ENCODE results near the gene NMS. TPM values are rescaled to one million over a fixed set of nuclear protein-coding genes. Genes with fewer than 3 reads are reported as not detected.

Gene NMS
- not detected for total RNA-seq

GRCh38 chr2:100470182-100470581 lies at the start of gene NMS:
Gene NMS (plus strand): TSS chr2:100470482. CDS start chr2:100470489, 7 bp downstream.
- H3K4me3 ChIP-seq: no peak within 1 kb of the TSS
- no peak for DNase-seq (ENCODE audit: low spot score in 2 of 2)
- no peak within 1 kb of the TSS for H3K27ac ChIP-seq
- no peaks in the 10 kb centered on the region for H3K4me1 ChIP-seq
- intact Hi-C loops (cut with DNase I): no loop called here
- no peaks in the 10 kb centered on the region for H3K9me3 ChIP-seq
- H3K36me3 ChIP-seq: no peaks in the 10 kb centered on the region
- no peak for TF ChIP-seq CTCF (IDR thresholded peaks at IDR 0.05)
- no peaks in the 10 kb centered on the region for H3K27me3 ChIP-seq

- peak in 1 of 3 experiments; percentile 36 for TF ChIP-seq CTCF (IDR thresholded peaks at IDR 0.05)
- Histone ChIP-seq H3K4me3 (no peak overlapping the region), H3K27me3 (no peaks in the 10 kb centered on the region), H3K4me1 (no peaks in the 10 kb centered on the region), H3K27ac (no peak overlapping the region), H3K36me3 (no peaks in the 10 kb centered on the region), H3K9me3 (no peaks in the 10 kb centered on the region)
- intact Hi-C loops (cut with DNase I): no loop called here
- DNase-seq (ENCODE audit: low spot score in 2 of 2): no peak
Observed at GRCh38 chr2:100422320-100423055, 47.8 kb upstream of the NMS start.

GRCh38 chr2:100423631-100424030 lies 46.7 kb upstream of the NMS start:
- intact Hi-C loops (cut with DNase I): no loop called here
- no peak overlapping the region for H3K4me3 ChIP-seq
- no peaks in the 10 kb centered on the region for H3K9me3 ChIP-seq
- no peaks in the 10 kb centered on the region for H3K4me1 ChIP-seq
- no peaks in the 10 kb centered on the region for H3K36me3 ChIP-seq
- TF ChIP-seq CTCF (IDR thresholded peaks at IDR 0.05): no peak
- H3K27ac ChIP-seq: no peak overlapping the region
- H3K27me3 ChIP-seq: no peaks in the 10 kb centered on the region
- DNase-seq (ENCODE audit: low spot score in 2 of 2): no peak

- TF ChIP-seq CTCF (IDR thresholded peaks at IDR 0.05): no peak
- Histone ChIP-seq H3K27me3 (no peaks in the 10 kb centered on the region), H3K9me3 (no peaks in the 10 kb centered on the region), H3K4me3 (no peak overlapping the region), H3K36me3 (no peaks in the 10 kb centered on the region), H3K27ac (no peak overlapping the region), H3K4me1 (no peaks in the 10 kb centered on the region)
- intact Hi-C loops (cut with DNase I): no loop called here
- no peak for DNase-seq (ENCODE audit: low spot score in 2 of 2)
Observed at GRCh38 chr2:100424277-100424875, 45.9 kb upstream of the NMS start.

GRCh38 chr2:100425107-100425506 lies 45.2 kb upstream of the NMS start:
- no peak for DNase-seq (ENCODE audit: low spot score in 2 of 2)
- Histone ChIP-seq H3K4me3 (no peak overlapping the region), H3K27me3 (no peaks in the 10 kb centered on the region), H3K36me3 (no peaks in the 10 kb centered on the region), H3K9me3 (no peaks in the 10 kb centered on the region), H3K4me1 (no peaks in the 10 kb centered on the region), H3K27ac (no peak overlapping the region)
- intact Hi-C loops (cut with DNase I): no loop called here
- TF ChIP-seq CTCF (IDR thresholded peaks at IDR 0.05): no peak

Measured in ascending aorta (tissue), 2 donors.